IMR-90 (cell line): Measurements from ENCODE around the gene CXCL3. TPM values are rescaled to one million over a fixed set of nuclear protein-coding genes. Genes with fewer than 3 reads are reported as not detected.

Source experiments
- ATAC-seq: fragments of 200-7000 bp; cut with Tn5 transposase; 2 replicates; pipeline ENCODE4 v1.9.1; 2020; ENCODE audit warnings: low read depth, mild to moderate bottlenecking, moderate library complexity
- BruUV-seq: library from RNA; stranded (reverse); fragments of 400-500 nt; replicated peaks from 2 replicates; lab custom pipeline; 2021; lab: Mats Ljungman, UMichigan
- CTCF ChIA-PET: fragments of 300-600 bp; formaldehyde crosslinking; extraction: SDS; loops from one replicate; lab custom pipeline; 2021; ENCODE audit warnings: antibody characterized with exemption; lab: Yijun Ruan, JAX
- POLR2A ChIA-PET: fragments of 300-600 bp; sonication (Branson Sonifier 250); formaldehyde crosslinking; loops from one replicate; lab custom pipeline; 2022; ENCODE audit warnings: antibody characterized with exemption; ENCODE audit not compliant: unreplicated experiment; lab: Charles Lee
- DNase-seq: peaks from one replicate; pipeline ENCODE4 v3.0.0; 2013
- H2AFZ ChIP-seq: replicated peaks from 2 replicates; pipeline ENCODE3; 2013; ENCODE audit warnings: low read length, mild to moderate bottlenecking; ENCODE audit not compliant: poor library complexity
- H2AK5ac ChIP-seq: 2 replicates; pipeline ENCODE4 v1.6.1; 2013; ENCODE audit warnings: low read depth, low read length, inconsistent platforms
- H2AK9ac ChIP-seq: replicated peaks from 2 replicates; pipeline ENCODE3; 2013; ENCODE audit warnings: mild to moderate bottlenecking, low read depth, low read length, moderate library complexity; ENCODE audit not compliant: poor library complexity
- H2BK120ac ChIP-seq: 2 replicates; pipeline ENCODE4 v1.6.1; 2013; ENCODE audit warnings: low read depth, low read length, inconsistent platforms
- H2BK15ac ChIP-seq: 3 replicates; pipeline ENCODE4 v1.6.1; 2013; ENCODE audit warnings: low read depth, low read length, inconsistent platforms
- H2BK20ac ChIP-seq: 2 replicates; pipeline ENCODE4 v1.6.1; 2013; ENCODE audit warnings: low read depth, mild to moderate bottlenecking, inconsistent platforms, low read length, moderate library complexity
- H2BK5ac ChIP-seq: 2 replicates; pipeline ENCODE4 v1.6.1; 2013; ENCODE audit warnings: mild to moderate bottlenecking, low read depth, low read length, inconsistent platforms; ENCODE audit not compliant: poor library complexity, severe bottlenecking
- H3K14ac ChIP-seq: replicated peaks from 2 replicates; pipeline ENCODE4 v1.6.1; 2013; ENCODE audit warnings: low read depth, low read length, inconsistent platforms
- H3K18ac ChIP-seq: 2 replicates; pipeline ENCODE4 v1.6.1; 2013; ENCODE audit warnings: low read depth, low read length, control low read depth
- H3K23ac ChIP-seq: 2 replicates; pipeline ENCODE4 v1.6.1; 2013; ENCODE audit warnings: low read depth, low read length, inconsistent platforms
- H3K27ac ChIP-seq: 2 replicates; pipeline ENCODE4 v1.5.1; 2013; ENCODE audit warnings: mild to moderate bottlenecking, control low read depth, low read length; ENCODE audit not compliant: insufficient read depth
- H3K27me3 ChIP-seq: 2 replicates; pipeline ENCODE4 v1.6.1; 2013; ENCODE audit warnings: low read length; ENCODE audit not compliant: control insufficient read depth, insufficient read depth
- H3K36me3 ChIP-seq: 2 replicates; pipeline ENCODE4 v1.6.1; 2013; ENCODE audit warnings: low read length, mixed read lengths; ENCODE audit not compliant: control insufficient read depth, insufficient read depth
- H3K4ac ChIP-seq: 2 replicates; pipeline ENCODE4 v1.6.1; 2013; ENCODE audit warnings: low read depth, low read length, inconsistent platforms
- H3K4me1 ChIP-seq: 2 replicates; pipeline ENCODE4 v1.6.1; 2013; ENCODE audit warnings: low read length, mixed read lengths; ENCODE audit not compliant: control insufficient read depth, insufficient read depth
- H3K4me2 ChIP-seq: 2 replicates; pipeline ENCODE4 v1.6.1; 2013; ENCODE audit warnings: low read depth, mild to moderate bottlenecking, control low read depth, low read length, moderate library complexity
- H3K4me3 ChIP-seq: 2 replicates; pipeline ENCODE4 v1.5.1; 2013; ENCODE audit warnings: low read depth, mild to moderate bottlenecking, control low read depth, low read length, moderate library complexity; ENCODE audit not compliant: insufficient read depth
- H3K56ac ChIP-seq: 2 replicates; pipeline ENCODE4 v1.6.1; 2013; ENCODE audit warnings: low read length, inconsistent platforms; ENCODE audit not compliant: insufficient read depth; ENCODE audit errors: extremely low read depth
- H3K79me1 ChIP-seq, 2 experiments: 2 replicates each; pipeline ENCODE4 v1.6.1; 2013; ENCODE audit warnings: low read length in 2 of 2, inconsistent platforms in 1 of 2, low read depth in 1 of 2
- H3K9ac ChIP-seq: 2 replicates; pipeline ENCODE4 v1.6.1; 2013; ENCODE audit warnings: low read depth, low read length, control low read depth
- H3K9me1 ChIP-seq: 2 replicates; pipeline ENCODE4 v1.6.1; 2013; ENCODE audit warnings: low read length, inconsistent platforms; ENCODE audit not compliant: insufficient read depth
- H3K9me3 ChIP-seq: 2 replicates; pipeline ENCODE4 v1.6.1; 2013; ENCODE audit warnings: low read length; ENCODE audit not compliant: control insufficient read depth, insufficient read depth
- H4K20me1 ChIP-seq: 2 replicates; pipeline ENCODE4 v1.6.1; 2013; ENCODE audit warnings: low read length, inconsistent platforms; ENCODE audit not compliant: insufficient read depth
- H4K5ac ChIP-seq: 2 replicates; pipeline ENCODE4 v1.6.1; 2013; ENCODE audit warnings: mild to moderate bottlenecking, low read depth, low read length, control low read depth
- H4K8ac ChIP-seq, 2 experiments: 2 replicates each; pipeline ENCODE4 v1.6.1; 2013; ENCODE audit warnings: low read depth in 2 of 2, low read length in 2 of 2, control low read depth in 1 of 2, inconsistent platforms in 1 of 2
- H4K91ac ChIP-seq: 2 replicates; pipeline ENCODE4 v1.6.1; 2013; ENCODE audit warnings: low read depth, low read length, inconsistent platforms; ENCODE audit not compliant: insufficient read depth
- MXI1 ChIP-seq: IDR thresholded peaks from 2 replicates; pipeline ENCODE4 v1.6.1; 2012; ENCODE audit warnings: low read depth, mild to moderate bottlenecking, low read length, moderate library complexity, borderline replicate concordance
- RCOR1 ChIP-seq: IDR thresholded peaks from 2 replicates; pipeline ENCODE4 v1.6.1; 2012; ENCODE audit warnings: mild to moderate bottlenecking, low read length, improper control_type of control experiment; ENCODE audit not compliant: insufficient replicate concordance
- WGBS, 2 experiments: methylation state at CpG; one replicate each; pipeline versions ENCODE4 v1.1.5 to v1.1.7; 2013; ENCODE audit warnings: missing lambda C conversion rate in 2 of 2; ENCODE audit not compliant: insufficient read length in 1 of 2; ENCODE audit errors: extremely low coverage in 2 of 2; 5-methylcytosine and 5-hydroxymethylcytosine counted together
- dilution Hi-C: fragments of 300-500 bp; cut with HindIII; formaldehyde crosslinking; loops from one replicate; pipeline ENCODE4 v1.14.3; 2018; ENCODE audit warnings: low sequenced_read_pairs; ENCODE audit not compliant: unreplicated experiment
- in situ Hi-C: fragments of 300-500 bp; cut with MboI; formaldehyde crosslinking; loops from 3 replicates; pipeline ENCODE4 v1.14.3; 2019; ENCODE audit warnings: low sequenced_read_pairs, inconsistent platforms, mixed read lengths
- intact Hi-C: fragments of 100-400 bp; cut with micrococcal nuclease; formaldehyde crosslinking; loops from 2 replicates; pipeline ENCODE4 v1.10.0; 2022
- polyA plus RNA-seq, 3 experiments: library from polyadenylated mRNA; depleted of rRNA; stranded (reverse); fragments of >200 nt; gene quantifications; 2 replicates each; pipeline ENCODE4 v1.2.3, GENCODE V29; 2012; ENCODE audit warnings: low replicate concordance in 1 of 3
- total RNA-seq: library from RNA; depleted of rRNA; stranded (reverse); fragments of >200 nt; gene quantifications from 2 replicates; pipeline ENCODE4 v1.2.3, GENCODE V29; 2012

The CXCL3 gene
- total and polyA plus RNA-seq, 2 of the 4 experiments (the other 2 are of a cell fraction): 0.18 to 0.74 TPM

GRCh38 chr4:74063859-74064258 lies 25.4 kb upstream of the CXCL3 start:
- no peak overlapping the region for H2BK20ac ChIP-seq
- intact Hi-C loops: no loop called here

More at GRCh38 chr4:74063859-74064258, 25.4 kb upstream of the CXCL3 start:
- CTCF ChIA-PET: no interaction called here
- H3K18ac ChIP-seq: no peak overlapping the region
- no peak for TF ChIP-seq MXI1
- no peak for TF ChIP-seq RCOR1
- no TSS peak for BruUV-seq
- dilution Hi-C loops: no loop called here
- POLR2A ChIA-PET: no interaction called here
- no peak overlapping the region for H2AK9ac ChIP-seq
- no peaks in the 10 kb centered on the region for H3K9me1 ChIP-seq
- H2BK15ac ChIP-seq: no peak overlapping the region
- no peaks in the 10 kb centered on the region for H3K36me3 ChIP-seq
- H3K14ac ChIP-seq: no peak overlapping the region
- H3K27me3 ChIP-seq: no peaks in the 10 kb centered on the region
- H3K27ac ChIP-seq: no peak overlapping the region
- H3K4ac ChIP-seq: no peak overlapping the region
- no peak overlapping the region for H2BK5ac ChIP-seq
- H2BK120ac ChIP-seq: no peak overlapping the region
- H3K9me3 ChIP-seq: 0 out of 2 replicates have a peak, but pooled peaks cover 2% of the 10 kb centered on the region
- H4K5ac ChIP-seq: no peak overlapping the region
- H4K91ac ChIP-seq: no peak overlapping the region
- no peak overlapping the region for H2AK5ac ChIP-seq
- ATAC-seq: no peak
- H3K56ac ChIP-seq: no peak overlapping the region
- H3K4me3 ChIP-seq: no peak overlapping the region
- H3K79me1 ChIP-seq: no peaks in the 10 kb centered on the region
- no peaks in the 10 kb centered on the region for H3K4me1 ChIP-seq
- H3K23ac ChIP-seq: no peak overlapping the region
- H4K20me1 ChIP-seq: no peaks in the 10 kb centered on the region
- in situ Hi-C loops: no loop called here
- H3K9ac ChIP-seq: no peak overlapping the region
- H3K4me2 ChIP-seq: no peak overlapping the region
- H4K8ac ChIP-seq: no peak overlapping the region
- no peak overlapping the region for H2AFZ ChIP-seq
- WGBS, 2 experiments: no CpG with 5 or more reads among the region's 1 CpG
- DNase-seq: no peak
